GM21381 (cell line): ENCODE results near the gene LTB4R.
A peak's percentile ranks its signal among the peaks of the same experiment; 100 is the strongest.
"Not testable (repeated sequence)": the region's sequence is repeated elsewhere in the genome, so short reads cannot be mapped to it uniquely, and the experiment has no call there.

Source experiments
- ATAC-seq: cut with Tn5 transposase; IDR thresholded peaks from one replicate; pipeline ENCODE4 v1.9.1; 2021; ENCODE audit warnings: mild to moderate bottlenecking, moderate library complexity; ENCODE audit not compliant: unreplicated experiment

The LTB4R gene

GRCh38 chr14:24338843-24339242 is 27.5 kb downstream of the LTB4R start:
- ATAC-seq, result no peak

DNA sequence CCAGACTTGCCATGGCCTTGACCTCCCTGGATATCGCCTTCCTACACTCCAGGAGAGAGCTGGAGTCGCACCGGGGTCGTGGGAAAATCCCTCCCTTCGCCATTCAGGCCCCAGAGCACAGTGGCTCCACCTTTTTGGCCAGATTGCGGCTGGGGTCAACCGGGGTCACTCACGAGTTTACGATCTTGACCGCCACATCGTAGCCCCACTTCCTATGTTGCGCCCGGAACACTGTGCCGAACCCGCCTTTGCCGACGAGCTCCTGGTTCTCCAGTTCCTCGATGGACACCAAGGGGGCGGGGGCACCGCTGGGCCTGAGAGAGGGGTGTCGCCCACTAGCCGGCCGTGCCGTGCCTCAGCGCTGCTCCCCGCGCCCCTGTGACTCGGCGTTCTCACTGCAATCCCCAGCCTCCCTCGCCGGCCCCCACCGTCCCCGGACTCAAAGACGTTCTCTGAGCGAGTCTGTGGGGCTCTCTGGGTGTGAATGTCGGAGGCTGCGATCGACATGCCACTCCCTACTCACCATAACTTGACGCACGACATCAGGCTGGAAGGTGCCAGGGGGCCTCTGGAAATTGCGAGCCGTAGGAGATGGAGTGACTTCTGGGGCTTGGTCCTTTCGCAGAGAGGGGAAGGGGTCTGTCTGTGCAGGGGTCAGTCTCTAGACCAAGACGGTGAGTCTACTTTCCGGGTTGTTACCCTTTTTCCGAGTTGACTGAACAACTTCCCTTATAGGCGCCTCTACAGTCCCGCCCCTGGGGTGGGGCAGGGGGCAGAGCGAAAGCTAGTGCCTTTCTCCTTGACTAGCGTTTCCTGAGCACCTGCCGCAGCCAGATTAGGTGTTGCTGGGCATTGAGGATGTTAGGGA is 28.2 kb downstream of the LTB4R start, which contains the start of gene RIPK3:
Gene RIPK3, minus strand, starts transcription at position 708 of the 868 bp plus-strand sequence. Its CDS starts 165 bp downstream, at position 543.
- ATAC-seq, result peak; percentile 81

- no peak for ATAC-seq
Measured at GRCh38 chr14:24340606-24341005, 29.3 kb downstream of the LTB4R start.

GRCh38 chr14:24342889-24343288 is 31.6 kb downstream of the LTB4R start:
- ATAC-seq, result no peak

DNA sequence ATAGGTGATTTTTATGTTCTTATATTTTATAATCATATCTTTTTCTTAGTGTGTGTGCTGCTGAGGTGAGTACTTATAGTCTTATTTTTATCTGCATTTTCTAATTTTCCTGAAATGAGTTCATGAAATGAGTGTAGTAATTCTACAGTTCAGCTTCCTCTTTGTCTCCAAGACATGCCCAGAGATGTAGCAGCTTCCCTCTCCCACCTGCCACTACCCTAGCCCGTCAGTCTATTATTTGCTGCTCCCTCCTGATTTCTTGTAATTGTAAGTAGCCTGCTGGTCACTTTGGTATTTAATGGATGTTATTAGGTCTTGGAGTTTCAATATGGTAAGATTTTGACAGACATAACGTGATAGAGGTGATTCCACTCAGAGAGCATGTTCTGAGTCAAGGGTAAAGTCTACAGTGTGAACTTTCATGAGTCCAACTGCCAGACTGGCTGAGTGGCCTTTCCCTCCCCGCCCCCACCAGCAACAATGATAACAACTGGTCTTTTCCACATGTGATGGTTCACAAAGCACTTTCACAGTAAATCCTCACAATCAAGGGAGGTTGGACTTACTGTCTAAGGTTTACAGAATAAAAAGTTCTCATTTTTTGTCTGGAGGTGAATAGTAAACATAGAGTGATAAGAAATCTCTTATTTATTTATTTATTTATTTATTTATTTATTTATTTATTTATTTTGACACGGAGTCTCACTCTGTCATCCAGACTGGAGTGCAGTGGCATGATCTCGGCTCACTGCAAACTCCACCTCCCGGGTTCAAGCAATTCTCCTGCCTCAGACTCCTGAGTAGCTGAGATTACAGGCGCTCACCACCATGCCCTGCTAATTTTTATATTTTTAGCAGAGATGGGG is 32.7 kb downstream of the LTB4R start:
- ATAC-seq, result no peak

- no peak for ATAC-seq
Measured at GRCh38 chr14:24347134-24347533, 35.8 kb downstream of the LTB4R start.

GRCh38 chr14:24348186-24348585 is 36.9 kb downstream of the LTB4R start:
- no peak for ATAC-seq

DNA sequence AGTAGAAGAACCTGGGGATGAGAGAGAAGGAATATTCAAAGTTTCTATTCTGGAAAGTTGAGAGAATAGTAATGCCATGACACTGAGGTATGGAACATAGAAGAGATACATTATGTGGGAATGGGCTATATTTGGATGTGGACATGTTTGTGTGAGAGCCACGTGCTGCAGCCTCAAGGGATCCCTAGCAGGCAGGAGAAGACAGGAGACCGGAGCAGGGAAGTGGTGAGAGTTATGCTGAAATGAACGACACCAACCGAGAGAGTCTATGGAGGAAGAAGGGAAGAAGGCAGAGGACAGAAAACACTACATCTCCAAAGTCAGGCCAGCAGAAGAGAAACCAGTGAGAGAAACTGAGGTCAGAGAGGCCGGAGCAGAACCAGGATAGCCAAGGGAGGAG is 38.4 kb downstream of the LTB4R start:
- ATAC-seq, result no peak

DNA sequence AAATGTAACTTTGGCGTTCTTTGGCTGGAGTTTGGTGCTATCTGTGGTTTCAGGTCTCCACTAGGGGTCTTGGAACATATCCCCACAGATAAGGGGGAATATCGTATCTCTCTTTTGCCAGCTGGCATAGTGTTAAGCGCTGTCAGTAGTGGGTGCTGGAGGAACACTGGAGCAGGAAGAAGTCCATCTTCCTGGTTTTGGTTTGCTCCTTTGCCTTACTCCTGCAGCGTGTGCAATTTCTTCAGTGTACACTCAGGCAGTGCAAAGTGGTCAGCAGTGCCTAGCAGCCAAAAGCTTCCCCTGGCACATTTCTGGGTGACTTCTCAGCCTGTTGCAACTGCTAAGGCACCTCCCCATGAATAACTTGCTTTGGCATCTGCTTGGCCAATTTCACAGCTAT is 40.2 kb downstream of the LTB4R start:
- ATAC-seq, result no peak

DNA sequence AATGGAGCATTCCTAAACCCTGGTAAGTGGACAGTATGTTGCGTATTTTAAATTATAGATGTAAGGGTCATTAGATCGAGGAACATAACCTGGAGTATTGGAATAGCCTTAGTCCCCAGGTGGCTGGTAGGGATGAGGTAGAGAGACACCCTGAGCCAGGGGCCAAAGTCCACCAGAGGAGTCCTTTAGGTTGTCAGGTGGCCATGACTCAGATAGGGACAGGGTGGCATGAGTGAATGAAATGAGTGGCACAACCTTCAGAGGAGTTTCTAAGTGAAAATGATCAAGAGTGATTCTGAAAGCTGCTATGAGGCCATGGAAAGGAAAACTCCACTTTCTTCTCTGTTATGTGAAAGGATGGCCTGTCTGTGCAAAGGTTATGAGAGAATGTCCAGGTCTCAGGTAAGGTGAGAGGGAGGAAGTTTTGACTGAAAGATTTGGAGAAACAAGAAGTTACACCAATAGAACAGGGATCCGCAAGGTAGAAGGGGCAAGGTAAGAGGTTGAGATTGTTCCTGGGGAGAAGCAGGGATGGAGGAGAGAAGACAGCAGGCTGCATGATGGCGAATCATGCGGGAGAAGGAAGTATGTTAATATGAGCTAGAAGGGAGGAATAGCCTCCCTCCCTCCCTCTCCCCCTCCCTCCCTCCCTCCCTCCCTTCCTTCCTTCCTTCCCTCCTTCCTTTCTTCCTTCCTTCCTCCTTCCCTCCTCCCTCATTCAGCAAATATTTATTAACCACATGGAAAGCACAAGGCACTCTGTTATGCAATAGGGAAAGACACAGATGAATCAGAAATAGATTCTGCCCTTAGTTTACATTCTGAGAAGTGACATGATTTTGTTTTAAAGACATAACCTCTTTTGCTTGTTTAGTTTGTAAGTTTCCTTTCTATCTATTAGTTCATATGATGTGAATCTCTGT is 42.5 kb downstream of the LTB4R start:
- no peak for ATAC-seq

GRCh38 chr14:24354482-24354825 is 43.2 kb downstream of the LTB4R start:
- not testable (repeated sequence) for ATAC-seq

DNA sequence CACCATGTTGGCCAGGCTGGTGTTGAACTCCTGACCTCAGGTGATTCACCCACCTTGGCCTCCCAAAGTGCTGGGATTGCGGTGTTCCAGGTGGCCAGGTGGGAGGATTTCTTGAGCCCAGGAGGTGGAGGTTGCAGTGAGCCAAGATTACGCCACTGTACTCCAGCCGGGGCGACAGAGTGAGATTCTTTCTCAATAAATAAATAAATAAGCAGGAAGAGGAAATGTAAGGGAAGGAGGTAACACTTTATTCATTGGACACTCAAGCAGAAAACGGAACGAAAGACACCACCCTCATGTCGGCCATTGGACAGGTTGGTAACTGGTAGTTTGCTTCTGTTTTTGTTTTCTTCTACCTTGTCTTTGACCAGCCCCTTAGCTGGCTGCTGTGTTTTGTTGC is 43.7 kb downstream of the LTB4R start:
- no peak for ATAC-seq

DNA sequence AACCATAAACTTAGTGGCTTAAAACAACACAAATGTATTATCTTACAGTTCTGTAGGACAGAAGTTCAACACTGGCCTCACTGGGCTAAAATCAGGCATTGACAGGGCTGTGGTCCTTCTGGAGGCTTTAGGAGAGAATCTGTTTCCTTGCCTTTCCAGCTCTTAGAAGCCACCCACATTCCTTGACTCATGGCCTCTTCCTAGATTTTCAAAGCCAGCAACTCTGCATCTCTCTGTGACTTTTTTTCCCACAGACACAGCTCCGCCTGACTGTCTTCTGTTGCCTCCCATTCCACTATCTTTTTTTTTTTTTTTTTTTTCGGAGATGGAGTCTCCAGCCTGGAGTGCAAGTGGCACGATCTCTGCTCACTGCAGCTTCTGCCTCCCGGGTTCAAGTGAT is 44.9 kb downstream of the LTB4R start:
- ATAC-seq, result no peak

DNA sequence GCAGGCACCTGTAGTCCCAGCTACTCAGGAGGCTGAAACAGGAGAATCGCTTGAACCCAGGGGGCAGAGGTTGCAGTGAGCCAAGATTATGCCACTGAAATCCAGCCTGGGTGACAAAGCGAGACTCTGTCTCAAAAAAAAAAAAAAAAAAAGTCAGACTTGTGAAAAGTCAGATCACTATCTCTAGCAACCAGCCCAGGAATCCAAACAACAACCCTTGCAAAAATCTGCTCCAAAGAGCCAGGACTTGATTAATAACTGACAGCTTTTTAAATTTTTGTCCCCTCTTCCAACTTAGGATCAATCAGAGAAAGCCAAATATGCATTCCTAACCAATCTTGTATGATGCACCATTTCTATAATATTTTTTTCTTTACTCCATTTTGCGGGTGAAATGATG is 49.0 kb downstream of the LTB4R start:
- ATAC-seq, result no peak

DNA sequence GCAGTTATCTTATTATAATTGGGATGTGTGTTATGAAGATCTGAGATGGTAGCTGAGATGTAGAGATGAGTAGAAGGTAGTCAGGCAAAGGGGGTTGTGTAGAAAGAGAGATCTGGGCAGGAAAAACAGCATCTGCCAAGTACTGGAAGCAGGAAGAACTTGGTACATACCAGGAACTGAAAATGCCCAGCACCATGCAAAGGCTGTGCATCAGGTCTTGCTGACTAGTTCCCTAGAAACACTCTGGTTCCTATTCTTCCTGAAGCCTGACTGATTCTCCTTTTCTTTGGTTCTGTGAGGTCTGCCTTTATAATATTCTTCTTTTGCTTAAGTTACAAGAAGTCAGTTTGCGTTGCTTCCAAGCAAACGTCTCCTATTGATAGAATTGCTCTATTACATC is 50.0 kb downstream of the LTB4R start:
- no peak for ATAC-seq

DNA sequence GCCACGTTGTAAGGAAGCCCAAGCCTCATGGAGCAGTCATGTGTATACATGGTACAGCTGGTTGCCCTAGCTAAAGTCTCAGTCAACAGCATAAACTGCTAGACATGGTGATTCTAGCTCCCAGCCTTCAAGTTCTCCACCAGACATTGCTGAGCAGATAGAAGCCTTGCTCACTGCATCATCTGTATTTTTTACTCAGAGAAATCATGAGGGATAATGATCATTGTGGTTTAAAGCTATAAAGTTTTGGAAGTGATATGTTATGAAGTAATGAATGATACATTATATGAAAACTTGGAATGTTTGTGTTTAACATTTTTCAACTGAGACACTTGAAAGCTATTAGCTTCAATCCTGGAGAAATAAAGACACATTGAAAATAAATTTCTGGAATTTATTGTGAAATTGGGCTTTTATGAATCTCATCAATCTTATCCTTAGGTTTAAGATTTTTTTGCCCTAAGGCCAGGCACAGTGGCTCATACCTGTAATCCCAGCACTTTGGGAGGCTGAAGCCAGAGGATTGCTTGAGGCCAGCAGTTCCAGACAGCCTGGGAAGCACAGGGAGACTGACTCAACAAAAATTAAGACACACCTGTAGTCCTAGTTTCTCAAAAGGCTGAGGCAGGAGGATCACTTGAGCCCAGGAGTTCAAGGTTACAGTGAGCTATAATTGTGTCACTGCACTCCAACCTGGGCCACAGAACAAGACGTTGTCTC is 51.1 kb downstream of the LTB4R start:
- no peak for ATAC-seq

DNA sequence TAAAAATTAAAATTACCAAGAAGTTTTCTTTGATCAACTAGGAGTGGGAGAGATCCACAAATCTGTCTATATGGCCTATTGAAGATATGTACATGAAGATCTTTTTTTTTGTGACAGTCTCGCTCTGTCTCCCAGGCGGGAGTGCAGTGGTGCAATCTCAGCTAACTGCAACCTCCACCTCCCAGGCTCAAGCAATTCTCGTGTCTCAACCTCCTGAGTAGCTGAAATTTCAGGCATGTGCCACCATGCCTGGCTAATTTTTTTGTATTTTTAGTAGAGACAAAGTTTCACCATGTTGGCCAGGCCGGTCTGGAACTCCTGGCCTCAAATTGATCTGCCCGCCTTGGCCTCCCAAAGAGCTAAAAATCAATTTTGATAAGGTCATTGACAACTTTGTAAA is 52.1 kb downstream of the LTB4R start:
- ATAC-seq, result no peak

DNA sequence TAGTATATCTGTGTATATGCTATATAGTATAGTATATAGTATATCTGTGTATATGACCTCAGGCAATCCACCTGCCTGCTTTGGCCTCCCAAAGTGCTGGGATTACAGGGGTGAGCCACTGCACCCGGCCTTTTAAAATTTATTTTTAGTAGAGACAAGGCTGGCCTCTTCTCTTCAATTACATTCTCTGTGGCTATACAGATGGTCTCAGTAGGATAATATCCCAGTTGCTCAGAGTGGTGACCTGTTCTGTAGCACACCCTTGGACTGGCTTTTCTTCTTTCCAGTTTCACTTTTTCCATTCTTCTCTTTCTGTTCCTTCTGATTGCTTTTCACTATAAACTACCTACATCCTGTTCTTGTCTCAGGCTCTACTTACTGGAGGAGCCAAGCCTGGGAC is 53.5 kb downstream of the LTB4R start:
- ATAC-seq, result no peak

- ATAC-seq, result no peak
Measured at GRCh38 chr14:24365600-24366412, 54.5 kb downstream of the LTB4R start.

DNA sequence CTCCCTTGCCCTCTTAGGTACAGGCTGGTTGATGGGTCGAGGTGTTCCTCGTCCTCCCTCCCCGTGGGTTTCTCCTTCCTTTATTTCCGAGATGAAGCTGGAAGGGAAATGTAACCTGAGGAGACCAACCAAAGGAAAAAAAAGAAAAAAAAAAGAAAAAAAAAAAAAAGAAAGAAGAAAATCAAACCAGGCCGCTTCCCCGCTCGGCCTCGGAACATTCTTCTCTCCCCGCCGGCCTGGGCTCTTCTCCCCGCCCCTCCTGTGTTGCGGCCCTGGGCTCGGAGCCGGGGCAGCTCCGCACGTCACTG is 55.1 kb downstream of the LTB4R start:
- no peak for ATAC-seq
